HL-60 (cell line): ENCODE results near the gene KYAT1.

Experiments used
- DNase-seq, 2 experiments: peaks; one replicate each; pipeline ENCODE4 v3.0.0-alpha.2; 2010 to 2020; ENCODE audit warnings: low read depth in 1 of 2, low spot score in 1 of 2
- H3K27ac ChIP-seq: fragments of 250-450 bp; sonication (Bioruptor Pico); replicated peaks from 2 replicates; pipeline ENCODE4 v1.5.1; 2020; ENCODE audit warnings: mild to moderate bottlenecking, moderate library complexity
- H3K27me3 ChIP-seq: fragments of 250-450 bp; sonication (Bioruptor Pico); 2 replicates; pipeline ENCODE4 v1.5.1; 2021; ENCODE audit warnings: mild to moderate bottlenecking, moderate library complexity; ENCODE audit not compliant: insufficient read depth, poor library complexity, severe bottlenecking
- H3K4me3 ChIP-seq: replicated peaks from 2 replicates; pipeline ENCODE4 v1.5.1; 2011; ENCODE audit warnings: mild to moderate bottlenecking, control low read depth, low read length; ENCODE audit not compliant: insufficient read depth
- GABPA ChIP-seq: IDR thresholded peaks from 2 replicates; pipeline ENCODE4 v1.6.1; 2012; ENCODE audit warnings: low read depth
- POLR2AphosphoS5 ChIP-seq: IDR thresholded peaks from 2 replicates; pipeline ENCODE4 v1.6.1; 2012; ENCODE audit warnings: low read depth
- SPI1 ChIP-seq: IDR thresholded peaks from 2 replicates; pipeline ENCODE4 v1.6.1; 2012; ENCODE audit warnings: low read depth, mild to moderate bottlenecking, borderline replicate concordance
- TF ChIP-seq, protein P1 (sequence below): IDR thresholded peaks from 2 replicates; pipeline ENCODE4 v1.6.1; 2012; ENCODE audit warnings: low read depth; ENCODE audit not compliant: insufficient replicate concordance
- TF ChIP-seq, protein P2 (sequence below): IDR thresholded peaks from one replicate; pipeline ENCODE4 v1.5.1; 2011; ENCODE audit warnings: low read length, control low read depth, inconsistent platforms; ENCODE audit not compliant: insufficient read depth

Gene KYAT1

GRCh38 chr9:128788445-128788844 is 93.3 kb downstream of the KYAT1 start:
- peak in 1 of 2 experiments; percentile 17 for DNase-seq
- H3K4me3 ChIP-seq, result peak overlapping the region; percentile 100
- H3K27ac ChIP-seq, result peak overlapping the region; percentile 79
- TF ChIP-seq POLR2AphosphoS5 (no peak), SPI1 (no peak), GABPA (no peak; the same call in 1 of the 2 replicates)
- TF ChIP-seq, protein P1, sequence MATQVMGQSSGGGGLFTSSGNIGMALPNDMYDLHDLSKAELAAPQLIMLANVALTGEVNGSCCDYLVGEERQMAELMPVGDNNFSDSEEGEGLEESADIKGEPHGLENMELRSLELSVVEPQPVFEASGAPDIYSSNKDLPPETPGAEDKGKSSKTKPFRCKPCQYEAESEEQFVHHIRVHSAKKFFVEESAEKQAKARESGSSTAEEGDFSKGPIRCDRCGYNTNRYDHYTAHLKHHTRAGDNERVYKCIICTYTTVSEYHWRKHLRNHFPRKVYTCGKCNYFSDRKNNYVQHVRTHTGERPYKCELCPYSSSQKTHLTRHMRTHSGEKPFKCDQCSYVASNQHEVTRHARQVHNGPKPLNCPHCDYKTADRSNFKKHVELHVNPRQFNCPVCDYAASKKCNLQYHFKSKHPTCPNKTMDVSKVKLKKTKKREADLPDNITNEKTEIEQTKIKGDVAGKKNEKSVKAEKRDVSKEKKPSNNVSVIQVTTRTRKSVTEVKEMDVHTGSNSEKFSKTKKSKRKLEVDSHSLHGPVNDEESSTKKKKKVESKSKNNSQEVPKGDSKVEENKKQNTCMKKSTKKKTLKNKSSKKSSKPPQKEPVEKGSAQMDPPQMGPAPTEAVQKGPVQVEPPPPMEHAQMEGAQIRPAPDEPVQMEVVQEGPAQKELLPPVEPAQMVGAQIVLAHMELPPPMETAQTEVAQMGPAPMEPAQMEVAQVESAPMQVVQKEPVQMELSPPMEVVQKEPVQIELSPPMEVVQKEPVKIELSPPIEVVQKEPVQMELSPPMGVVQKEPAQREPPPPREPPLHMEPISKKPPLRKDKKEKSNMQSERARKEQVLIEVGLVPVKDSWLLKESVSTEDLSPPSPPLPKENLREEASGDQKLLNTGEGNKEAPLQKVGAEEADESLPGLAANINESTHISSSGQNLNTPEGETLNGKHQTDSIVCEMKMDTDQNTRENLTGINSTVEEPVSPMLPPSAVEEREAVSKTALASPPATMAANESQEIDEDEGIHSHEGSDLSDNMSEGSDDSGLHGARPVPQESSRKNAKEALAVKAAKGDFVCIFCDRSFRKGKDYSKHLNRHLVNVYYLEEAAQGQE, result no peak
- TF ChIP-seq, protein P2, sequence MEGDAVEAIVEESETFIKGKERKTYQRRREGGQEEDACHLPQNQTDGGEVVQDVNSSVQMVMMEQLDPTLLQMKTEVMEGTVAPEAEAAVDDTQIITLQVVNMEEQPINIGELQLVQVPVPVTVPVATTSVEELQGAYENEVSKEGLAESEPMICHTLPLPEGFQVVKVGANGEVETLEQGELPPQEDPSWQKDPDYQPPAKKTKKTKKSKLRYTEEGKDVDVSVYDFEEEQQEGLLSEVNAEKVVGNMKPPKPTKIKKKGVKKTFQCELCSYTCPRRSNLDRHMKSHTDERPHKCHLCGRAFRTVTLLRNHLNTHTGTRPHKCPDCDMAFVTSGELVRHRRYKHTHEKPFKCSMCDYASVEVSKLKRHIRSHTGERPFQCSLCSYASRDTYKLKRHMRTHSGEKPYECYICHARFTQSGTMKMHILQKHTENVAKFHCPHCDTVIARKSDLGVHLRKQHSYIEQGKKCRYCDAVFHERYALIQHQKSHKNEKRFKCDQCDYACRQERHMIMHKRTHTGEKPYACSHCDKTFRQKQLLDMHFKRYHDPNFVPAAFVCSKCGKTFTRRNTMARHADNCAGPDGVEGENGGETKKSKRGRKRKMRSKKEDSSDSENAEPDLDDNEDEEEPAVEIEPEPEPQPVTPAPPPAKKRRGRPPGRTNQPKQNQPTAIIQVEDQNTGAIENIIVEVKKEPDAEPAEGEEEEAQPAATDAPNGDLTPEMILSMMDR, result no peak
- no peaks in the 10 kb centered on the region for H3K27me3 ChIP-seq

GRCh38 chr9:128787659-128788058 is 94.1 kb downstream of the KYAT1 start:
- TF ChIP-seq, protein P2, result no peak
- TF ChIP-seq POLR2AphosphoS5 (no peak), GABPA (no peak), SPI1 (no peak)
- TF ChIP-seq, protein P1, result no peak
- Histone ChIP-seq H3K27ac (peak overlapping the region; percentile 79), H3K27me3 (no peaks in the 10 kb centered on the region), H3K4me3 (peak overlapping the region; percentile 100)
- peak in 1 of 2 experiments; percentile 16 for DNase-seq

DNA sequence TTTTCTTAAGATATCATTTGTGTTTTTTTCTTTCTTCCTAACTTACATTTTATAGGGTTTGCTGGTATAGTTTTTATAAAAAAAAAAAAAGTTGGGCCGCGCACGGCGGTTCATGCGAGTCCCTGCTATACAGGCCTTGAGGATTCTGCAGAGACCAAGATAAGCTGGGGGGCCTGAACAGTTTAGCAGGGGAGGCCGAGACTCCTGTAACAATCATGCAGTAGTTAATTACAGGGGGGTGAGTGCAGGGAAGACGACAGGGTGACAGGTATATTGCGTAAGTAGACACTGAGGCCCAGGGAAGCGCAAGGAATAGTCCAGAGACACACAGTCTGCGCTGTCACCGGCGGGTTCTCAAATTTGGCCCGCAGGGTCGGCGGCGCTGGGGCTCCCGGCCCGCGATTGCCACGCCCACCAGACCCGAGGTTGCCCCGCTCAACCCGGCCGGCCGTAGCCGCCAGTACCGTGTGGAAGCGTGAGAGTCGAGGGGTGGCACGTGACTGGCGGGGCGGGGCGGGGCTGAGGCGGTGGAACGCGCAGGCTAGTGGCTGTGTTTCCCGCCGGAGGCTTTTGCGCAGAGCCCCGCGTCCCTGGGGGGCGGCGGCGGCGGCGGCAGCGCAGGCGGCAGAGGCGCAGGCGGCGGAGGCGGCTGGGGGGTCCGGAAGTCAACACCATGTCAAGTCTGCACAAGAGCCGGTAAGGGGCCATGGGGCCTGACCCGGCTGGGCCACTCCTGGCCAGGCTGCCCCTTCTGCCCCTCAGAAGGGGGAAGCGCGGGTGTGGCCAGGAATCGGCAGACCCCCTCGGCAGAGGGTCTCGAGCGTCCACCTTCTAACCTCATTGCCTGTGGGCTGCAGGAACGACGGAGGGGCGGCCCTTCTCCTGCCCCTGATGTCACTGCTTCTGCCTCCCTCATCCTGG is 94.8 kb downstream of the KYAT1 start, which contains the start of gene TBC1D13:
Gene TBC1D13 (plus strand): TSS at position 573 of the 921 bp plus-strand sequence. CDS start 101 bp downstream, at position 674.
- Histone ChIP-seq H3K4me3 (peak within 1 kb of the TSS; percentile 100), H3K27me3 (no peaks in the 10 kb centered on the region), H3K27ac (peak within 1 kb of the TSS; percentile 79)
- DNase-seq, result peak; percentile 80 to 89
- TF ChIP-seq GABPA, result peak; percentile 85
- TF ChIP-seq, protein P1, result no peak
- TF ChIP-seq SPI1, result no peak
- TF ChIP-seq, protein P2, result no peak
- peak; percentile 51; the same call in 1 of the 2 replicates for TF ChIP-seq POLR2AphosphoS5
